Measurements from ENCODE around the gene SV2C.
"Not testable (repeated sequence)": the region's sequence is repeated elsewhere in the genome, so short reads cannot be mapped to it uniquely, and the experiment has no call there.

SV2C gene

DNA sequence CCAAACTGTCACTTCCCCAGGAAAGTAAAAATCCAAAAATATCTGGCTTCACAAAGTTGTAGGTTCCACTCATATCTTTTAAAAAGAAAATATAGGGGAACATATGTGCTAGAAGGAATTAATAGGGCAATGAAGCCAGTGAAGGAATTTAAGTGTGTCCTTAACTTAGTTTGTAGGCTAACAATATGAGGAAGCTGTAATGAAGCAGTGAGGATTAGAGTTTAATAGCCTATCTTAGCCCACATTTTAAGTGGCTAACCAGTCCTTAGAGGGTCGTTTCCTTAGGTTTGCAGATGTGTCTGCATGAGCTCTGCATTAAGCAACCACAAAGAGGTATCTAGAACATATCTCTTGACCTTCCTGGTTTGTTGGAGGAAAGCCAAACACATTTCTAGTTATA lies 218.7 kb downstream of the SV2C start:
- not testable (repeated sequence) for DNase-seq (ENCODE audit: low spot score)

DNA sequence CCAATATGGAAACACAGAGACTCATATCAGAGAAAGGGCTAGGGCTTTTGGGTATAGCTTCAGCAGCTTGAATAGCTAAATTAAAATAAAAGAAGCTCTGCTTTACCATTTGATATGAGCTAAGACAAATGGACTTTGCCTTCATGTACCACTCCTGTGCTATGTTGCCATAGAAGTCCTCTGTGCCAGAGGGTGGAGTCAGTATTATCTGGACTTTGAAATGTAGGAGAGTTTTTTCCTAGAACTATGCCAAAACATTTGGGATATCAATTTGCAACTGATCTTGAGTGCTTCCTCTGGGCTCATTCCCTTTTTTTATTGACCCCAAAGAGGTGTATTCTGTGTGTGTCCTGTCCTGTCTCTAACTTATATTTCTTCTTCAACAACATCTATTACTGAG lies 219.5 kb downstream of the SV2C start:
- not testable (repeated sequence) for DNase-seq (ENCODE audit: low spot score)

DNA sequence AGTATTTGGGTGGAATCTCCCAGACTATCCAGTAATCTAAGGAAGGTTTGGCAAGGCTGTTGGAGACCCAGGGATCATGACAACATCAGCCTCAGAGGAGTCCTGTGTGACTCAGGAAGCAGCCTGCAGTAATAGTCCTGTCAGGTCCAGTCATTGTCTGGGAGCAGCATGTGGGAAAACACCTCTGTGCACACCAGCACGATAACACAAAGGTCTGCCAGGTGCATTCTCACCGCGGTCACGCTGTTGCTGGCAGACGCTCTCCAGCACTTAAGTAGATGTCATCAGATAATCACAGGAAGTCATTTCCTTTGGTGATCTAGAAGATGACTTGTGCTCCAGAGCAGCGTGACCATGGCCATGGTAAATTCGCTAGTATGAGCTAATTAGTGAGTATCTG lies 220.7 kb downstream of the SV2C start:
- no peak for DNase-seq (ENCODE audit: low spot score)

DNA sequence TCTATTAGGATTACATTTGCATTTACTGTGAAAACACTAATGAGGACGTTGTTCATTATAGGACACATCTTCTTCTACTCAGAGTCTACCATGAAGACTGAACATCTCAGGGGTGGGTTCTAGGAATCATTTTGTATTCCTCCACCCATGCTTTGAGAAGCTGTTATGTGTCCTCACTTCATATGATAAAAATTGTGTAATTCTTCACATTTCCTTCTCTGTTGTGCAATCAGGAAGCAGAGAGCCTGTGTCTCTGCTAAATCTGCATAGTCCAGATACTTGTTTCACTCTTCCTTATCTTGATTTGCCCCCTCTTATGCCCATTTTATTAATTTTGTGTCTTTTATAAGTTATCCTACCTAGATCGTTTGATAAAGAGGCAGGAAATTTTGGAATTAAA lies 222.1 kb downstream of the SV2C start:
- DNase-seq (ENCODE audit: low spot score) = no peak

GRCh38 chr5:76305775-76306174 lies 222.6 kb downstream of the SV2C start:
- DNase-seq (ENCODE audit: low spot score) = no peak

DNA sequence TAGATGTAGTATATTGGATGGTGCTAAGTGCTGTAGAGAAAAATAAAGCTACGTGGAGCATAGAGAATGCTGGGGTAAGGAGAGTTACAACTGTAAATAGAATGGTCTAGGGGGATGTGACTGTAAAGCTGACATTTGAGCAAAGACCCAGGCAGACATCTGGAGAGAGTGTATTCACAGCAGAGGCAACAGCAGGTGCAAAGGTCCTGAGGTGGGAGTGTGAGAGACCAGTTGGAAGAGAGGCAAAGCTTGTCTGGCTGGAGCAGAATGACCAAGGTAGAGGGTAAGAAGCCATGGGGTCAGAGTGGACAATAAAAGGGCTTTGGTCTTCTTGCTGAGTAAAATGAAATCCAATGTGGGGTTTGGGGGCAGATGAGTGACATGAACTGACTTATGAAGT lies 227.0 kb downstream of the SV2C start:
- no peak for DNase-seq (ENCODE audit: low spot score)

DNA sequence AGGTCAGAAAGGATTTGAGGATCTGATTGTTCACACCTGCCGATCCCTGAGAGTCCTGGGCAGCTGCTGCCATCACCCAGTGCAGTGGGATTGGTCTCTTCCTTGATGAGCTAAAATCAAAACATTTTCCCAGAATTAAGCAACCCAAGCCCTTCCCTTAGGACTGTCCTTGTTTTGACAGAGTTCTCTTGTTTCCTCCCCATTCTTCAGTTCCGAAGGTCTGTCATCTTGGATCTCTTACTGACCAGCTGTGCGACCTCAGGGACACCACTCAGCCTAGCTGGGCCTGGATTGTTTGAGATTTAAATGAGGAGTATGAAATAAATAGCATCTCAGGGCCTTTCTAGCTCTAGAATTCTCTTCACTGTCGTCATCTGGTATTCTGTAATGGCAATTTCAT lies 229.6 kb downstream of the SV2C start:
- no peak for DNase-seq (ENCODE audit: low spot score)

GRCh38 chr5:76314643-76315042 lies 231.5 kb downstream of the SV2C start:
- no peak for DNase-seq (ENCODE audit: low spot score)

GRCh38 chr5:76319673-76320072 lies 236.5 kb downstream of the SV2C start:
- no peak for DNase-seq (ENCODE audit: low spot score)

DNA sequence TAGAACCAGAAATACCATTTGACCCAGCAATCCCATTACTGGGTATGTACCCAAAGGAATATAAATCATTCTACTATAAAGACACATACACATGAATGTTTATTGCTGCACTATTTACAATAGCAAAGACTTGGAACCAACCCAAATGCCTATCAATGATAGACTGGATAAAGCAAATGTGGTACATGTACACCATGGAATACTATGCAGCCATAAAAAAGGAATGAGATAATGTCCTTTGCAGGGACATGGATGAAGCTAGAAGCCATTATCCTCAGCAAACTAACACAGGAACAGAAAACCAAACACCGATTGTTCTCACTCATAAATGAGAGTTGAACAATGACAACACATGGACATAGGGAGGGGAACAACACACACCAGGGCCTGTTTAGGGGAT lies 240.3 kb downstream of the SV2C start:
- DNase-seq (ENCODE audit: low spot score) = not testable (repeated sequence)

GRCh38 chr5:76325326-76325725 lies 242.1 kb downstream of the SV2C start:
- no peak for DNase-seq (ENCODE audit: low spot score)

- DNase-seq (ENCODE audit: low spot score) = no peak
These were observed 242.8 kb downstream of the SV2C start for GRCh38 chr5:76325876-76326491.

DNA sequence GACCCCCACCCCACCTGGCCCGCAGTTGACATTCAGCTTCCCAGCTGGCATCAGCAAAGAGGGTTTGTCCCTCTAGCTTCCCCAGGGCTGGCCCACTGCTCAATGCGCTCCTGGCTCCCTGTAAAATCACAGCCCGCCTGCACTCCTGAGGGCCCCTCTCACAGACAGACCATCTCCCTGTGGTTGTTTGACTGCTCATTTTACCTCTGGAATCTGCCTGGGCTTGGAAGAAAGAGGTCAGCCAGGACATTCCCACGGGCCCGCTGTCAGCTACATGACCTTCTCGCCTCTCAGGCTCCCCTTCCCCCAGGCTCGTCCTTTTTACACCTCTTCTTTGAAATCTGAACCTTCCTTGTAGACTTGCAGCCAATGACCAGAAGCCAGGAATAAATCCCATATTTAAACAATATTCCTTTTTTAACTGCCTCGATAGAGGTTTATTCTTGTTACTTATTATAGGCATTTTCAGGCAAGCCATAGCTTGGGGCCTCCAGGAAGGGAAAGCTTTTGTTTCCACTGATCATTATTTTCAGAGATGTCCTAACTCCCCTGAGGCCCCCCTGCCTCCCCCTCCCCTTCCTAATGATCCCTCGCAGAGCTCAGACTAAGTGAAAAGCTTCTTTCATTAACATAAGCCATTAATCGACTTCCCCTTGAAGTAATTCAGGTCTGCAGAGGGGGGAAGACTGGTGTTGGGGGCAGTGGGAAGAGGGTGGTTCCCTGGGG lies 243.6 kb downstream of the SV2C start:
- DNase-seq (ENCODE audit: low spot score) = no peak

DNA sequence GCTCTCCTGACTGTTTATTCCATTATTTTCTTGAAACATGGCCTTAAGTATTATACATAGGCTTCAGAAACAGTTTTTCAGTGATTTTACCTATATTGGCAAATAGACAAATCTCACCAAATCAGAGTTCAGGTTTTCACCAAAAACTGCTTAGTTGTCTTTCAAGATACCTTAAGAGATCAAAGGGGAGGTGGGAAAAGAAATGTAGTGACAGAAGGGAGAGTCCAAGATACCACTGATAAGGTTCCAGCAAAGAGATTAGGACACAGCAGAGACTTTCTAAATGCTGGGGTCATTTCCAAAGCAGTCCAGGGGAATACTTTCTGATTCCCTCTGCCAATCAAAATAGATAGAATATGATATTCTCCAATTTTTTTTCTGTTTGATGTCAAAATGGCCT lies 246.2 kb downstream of the SV2C start:
- DNase-seq (ENCODE audit: low spot score) = no peak

DNA sequence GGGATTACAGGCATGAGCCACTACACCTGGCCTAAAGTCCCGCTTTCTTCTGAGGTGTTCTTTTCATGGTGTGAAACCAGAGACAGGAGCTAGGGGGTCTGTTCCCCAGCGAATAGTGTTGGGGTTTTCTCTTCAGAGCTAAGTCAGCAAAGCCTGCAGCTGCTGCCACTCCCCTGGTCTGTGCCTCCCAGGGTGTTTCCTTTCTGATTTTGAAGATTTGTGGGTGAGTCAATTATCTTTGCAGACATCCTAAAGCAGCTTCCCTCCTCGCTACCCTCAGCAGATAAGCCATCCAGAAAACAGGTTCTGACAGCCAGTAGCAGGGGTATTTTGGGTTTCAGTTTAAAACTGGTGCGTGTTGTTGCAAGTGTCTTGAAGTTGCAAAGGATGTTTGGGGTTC lies 247.9 kb downstream of the SV2C start:
- DNase-seq (ENCODE audit: low spot score) = no peak

DNA sequence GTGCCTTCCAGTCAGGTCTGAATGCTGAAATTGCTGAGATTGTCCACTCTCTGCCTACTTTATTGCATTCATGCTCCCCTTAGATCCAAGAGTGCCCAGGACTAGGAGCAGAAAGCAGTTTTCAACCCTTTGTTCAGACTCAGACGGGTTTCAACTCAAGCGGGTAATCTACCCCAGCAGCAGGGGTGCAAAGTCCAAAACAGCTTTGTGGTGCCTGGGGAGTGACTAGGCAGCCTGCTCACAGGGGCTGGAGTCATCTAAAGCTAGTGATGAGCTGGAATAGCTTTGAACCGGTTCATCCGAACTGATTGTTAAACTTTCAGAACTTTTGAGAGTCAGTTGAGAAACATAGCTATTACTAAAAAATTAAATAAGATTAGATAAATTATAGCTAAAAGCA lies 248.9 kb downstream of the SV2C start:
- no peak for DNase-seq (ENCODE audit: low spot score)

GRCh38 chr5:76332611-76333205 lies 249.5 kb downstream of the SV2C start:
- DNase-seq (ENCODE audit: low spot score) = no peak

- no peak for DNase-seq (ENCODE audit: low spot score)
These were observed 250.4 kb downstream of the SV2C start for GRCh38 chr5:76333571-76333970.

GRCh38 chr5:76334574-76334973 lies 251.4 kb downstream of the SV2C start:
- no peak for DNase-seq (ENCODE audit: low spot score)

GRCh38 chr5:76335451-76335850 lies 252.3 kb downstream of the SV2C start:
- DNase-seq (ENCODE audit: low spot score) = not testable (repeated sequence)

- not testable (repeated sequence) for DNase-seq (ENCODE audit: low spot score)
These were observed 253.1 kb downstream of the SV2C start for GRCh38 chr5:76336253-76336809.

GRCh38 chr5:76337953-76338451 lies 254.8 kb downstream of the SV2C start:
- no peak for DNase-seq (ENCODE audit: low spot score)

DNA sequence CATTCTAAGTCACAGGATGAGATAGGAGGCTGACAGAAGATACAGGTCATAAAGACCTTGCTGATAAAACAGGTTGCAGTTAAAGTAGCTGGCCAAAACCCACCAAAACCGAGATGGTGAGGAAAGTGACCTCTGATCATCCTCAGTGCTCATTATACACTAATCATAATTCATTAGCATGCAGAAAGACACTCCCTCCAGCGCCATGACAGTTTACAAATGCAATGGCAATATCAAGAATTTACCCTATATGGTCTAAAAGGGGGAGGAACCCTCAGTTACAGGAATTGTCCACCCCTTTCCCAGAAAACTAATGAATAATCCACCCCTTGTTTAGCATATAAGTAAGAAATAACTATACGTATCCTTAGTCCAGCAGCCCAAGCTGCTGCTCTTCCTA lies 256.7 kb downstream of the SV2C start:
- DNase-seq (ENCODE audit: low spot score) = no peak

Data from globus pallidus (tissue), 1 donor.